ENCODE data around the gene BRD3OS.
A peak's percentile ranks its signal among the peaks of the same experiment; 100 is the strongest.

The BRD3OS gene

GRCh38 chr9:133993635-133994253 lies 31.5 kb upstream of the BRD3OS start:
- no peak overlapping the region for H3K4me3 ChIP-seq (ENCODE audit: low read depth in 1 of 2, low read length in 1 of 2)
- peaks cover 83% of the 10 kb centered on the region for H3K27me3 ChIP-seq

GRCh38 chr9:133994353-133995011 lies 30.8 kb upstream of the BRD3OS start:
- peak; percentile 73 for TF ChIP-seq CTCF (IDR thresholded peaks at IDR 0.05)
- no peaks in the 10 kb centered on the region for H3K36me3 ChIP-seq
- H3K27me3 ChIP-seq: peaks cover 77% of the 10 kb centered on the region
- H3K4me1 ChIP-seq (ENCODE audit: control insufficient read depth in 1 of 2, insufficient read depth in 1 of 2, low read depth in 1 of 2, low read length in 1 of 2): peaks cover 0 to 4% of the 10 kb centered on the region in 2 experiments
- no peak overlapping the region for H3K4me3 ChIP-seq (ENCODE audit: low read depth in 1 of 2, low read length in 1 of 2)
- no peak overlapping the region for H3K27ac ChIP-seq
- H3K9me3 ChIP-seq: no peaks in the 10 kb centered on the region

More at GRCh38 chr9:133993635-133994253, 31.5 kb upstream of the BRD3OS start:
- TF ChIP-seq CTCF (IDR thresholded peaks at IDR 0.05): no peak
- no peaks in the 10 kb centered on the region for H3K36me3 ChIP-seq
- H3K27ac ChIP-seq: no peak overlapping the region
- H3K4me1 ChIP-seq (ENCODE audit: control insufficient read depth in 1 of 2, insufficient read depth in 1 of 2, low read depth in 1 of 2, low read length in 1 of 2): peaks cover 0 to 4% of the 10 kb centered on the region in 2 experiments
- H3K9me3 ChIP-seq: no peaks in the 10 kb centered on the region

GRCh38 chr9:133995012-133995896 lies 30.0 kb upstream of the BRD3OS start:
- Histone ChIP-seq H3K4me1 (ENCODE audit: control insufficient read depth in 1 of 2, insufficient read depth in 1 of 2, low read depth in 1 of 2, low read length in 1 of 2) (peaks cover 0 to 4% of the 10 kb centered on the region in 2 experiments), H3K27me3 (peaks cover 69% of the 10 kb centered on the region), H3K4me3 (ENCODE audit: low read depth in 1 of 2, low read length in 1 of 2) (no peak overlapping the region), H3K36me3 (no peaks in the 10 kb centered on the region), H3K27ac (no peak overlapping the region), H3K9me3 (no peaks in the 10 kb centered on the region)
- TF ChIP-seq CTCF (IDR thresholded peaks at IDR 0.05): no peak

- peaks cover 61% of the 10 kb centered on the region for H3K27me3 ChIP-seq
- H3K4me1 ChIP-seq (ENCODE audit: control insufficient read depth in 1 of 2, insufficient read depth in 1 of 2, low read depth in 1 of 2, low read length in 1 of 2): peaks cover 0 to 4% of the 10 kb centered on the region in 2 experiments
- H3K4me3 ChIP-seq (ENCODE audit: low read depth in 1 of 2, low read length in 1 of 2): no peak overlapping the region
- no peaks in the 10 kb centered on the region for H3K36me3 ChIP-seq
- no peak overlapping the region for H3K27ac ChIP-seq
- TF ChIP-seq CTCF (IDR thresholded peaks at IDR 0.05): no peak
- no peaks in the 10 kb centered on the region for H3K9me3 ChIP-seq
These were observed 28.5 kb upstream of the BRD3OS start for GRCh38 chr9:133996531-133997520.

GRCh38 chr9:133997584-133997983 lies 27.7 kb upstream of the BRD3OS start:
- Histone ChIP-seq H3K9me3 (no peaks in the 10 kb centered on the region), H3K27ac (no peak overlapping the region), H3K4me1 (ENCODE audit: control insufficient read depth in 1 of 2, insufficient read depth in 1 of 2, low read depth in 1 of 2, low read length in 1 of 2) (peaks cover 0 to 4% of the 10 kb centered on the region in 2 experiments), H3K36me3 (no peaks in the 10 kb centered on the region), H3K4me3 (ENCODE audit: low read depth in 1 of 2, low read length in 1 of 2) (no peak overlapping the region), H3K27me3 (peaks cover 53% of the 10 kb centered on the region)
- no peak for TF ChIP-seq CTCF (IDR thresholded peaks at IDR 0.05)
